HCT116 (cell line): Measurements from ENCODE around the gene RPL29. TPM values are rescaled to one million over a fixed set of nuclear protein-coding genes. Genes with fewer than 3 reads are reported as not detected.

ENCODE experiments used
- ATAC-seq: fragments of 200-7000 bp; cut with Tn5 transposase; 2 replicates; pipeline ENCODE4 v1.9.1; 2020; ENCODE audit warnings: mild to moderate bottlenecking, moderate library complexity
- BruUV-seq: library from RNA; stranded (reverse); fragments of 400-500 nt; replicated peaks from 2 replicates; lab custom pipeline; 2021; lab: Mats Ljungman, UMichigan
- CTCF ChIA-PET: fragments of 300-600 bp; sonication (Branson Sonifier 250); formaldehyde crosslinking; loops from one replicate; lab custom pipeline; 2021; ENCODE audit warnings: antibody characterized with exemption; lab: Charles Lee
- POLR2A ChIA-PET: fragments of 300-600, 350-600 bp; sonication (Branson Sonifier 250); formaldehyde crosslinking; loops from one replicate; lab custom pipeline; 2021; ENCODE audit warnings: antibody characterized with exemption; lab: Charles Lee
- RAD21 ChIA-PET, 2 experiments: fragments of 300-600 bp; sonication (Branson Sonifier 250); formaldehyde crosslinking; loops; one replicate each; lab custom pipeline; 2023; ENCODE audit warnings: low total read pairs in 2 of 2; ENCODE audit not compliant: uncharacterized antibody in 2 of 2, unreplicated experiment in 2 of 2, low non-redundant PET in 1 of 2; lab: Charles Lee
- DNase-seq: peaks from one replicate; pipeline ENCODE4 v3.0.0-alpha.2; 2010; ENCODE audit warnings: low read depth, low spot score
- H2AFZ ChIP-seq: fragments of 200-600 bp; shearing (Covaris generic), sonication (generic); 2 replicates; pipeline ENCODE4 v1.6.1; 2017; ENCODE audit warnings: low read depth, mixed run types, mixed read lengths, antibody characterized with exemption, low read length; ENCODE audit not compliant: poor library complexity, severe bottlenecking
- H3K27ac ChIP-seq: 2 replicates; pipeline ENCODE4 v1.5.1; 2012; ENCODE audit warnings: low read depth, low read length
- H3K27me3 ChIP-seq: fragments of 200-600 bp; sonication (generic); 2 replicates; pipeline ENCODE4 v1.6.1; 2016; ENCODE audit warnings: mixed run types, low read length, mixed read lengths; ENCODE audit not compliant: insufficient read depth
- H3K36me3 ChIP-seq, 2 experiments: fragments of 200-500 bp in 1 of 2; fragments of 200-600 bp in 1 of 2; sonication (Bioruptor generic) in 1 of 2; sonication (generic) in 1 of 2; 2 replicates each; pipeline versions ENCODE4 v1.5.1 to v1.6.1; 2014 to 2016; ENCODE audit warnings: low read length in 2 of 2, inconsistent platforms in 1 of 2, mixed read lengths in 1 of 2, mixed run types in 1 of 2; ENCODE audit not compliant: insufficient read depth in 2 of 2, control insufficient read depth in 1 of 2
- H3K4me1 ChIP-seq, 2 experiments: fragments of 200-600 bp in 1 of 2; sonication (generic) in 1 of 2; 2 replicates each; pipeline versions ENCODE4 v1.5.1 to v1.6.1; 2012 to 2017; ENCODE audit warnings: low read length in 2 of 2, inconsistent platforms in 1 of 2, mild to moderate bottlenecking in 1 of 2, mixed read lengths in 1 of 2, mixed run types in 1 of 2, moderate library complexity in 1 of 2; ENCODE audit not compliant: insufficient read depth in 2 of 2, control insufficient read depth in 1 of 2
- H3K4me2 ChIP-seq: fragments of 200-600 bp; sonication (generic); 2 replicates; pipeline ENCODE4 v1.6.1; 2017; ENCODE audit warnings: mixed run types, low read length, mixed read lengths
- H3K4me3 ChIP-seq, 2 experiments: fragments of 200-600 bp in 1 of 2; sonication (generic) in 1 of 2; replicated peaks in 1 of 2; 2 replicates each; pipeline ENCODE4 v1.5.1; 2011 to 2016; ENCODE audit warnings: low read length in 2 of 2, control low read depth in 1 of 2, low read depth in 1 of 2, mild to moderate bottlenecking in 1 of 2, mixed read lengths in 1 of 2, mixed run types in 1 of 2
- H3K79me2 ChIP-seq: fragments of 200-600 bp; sonication (generic); 2 replicates; pipeline ENCODE4 v1.6.1; 2017; ENCODE audit warnings: mild to moderate bottlenecking, mixed run types, low read length, moderate library complexity, mixed read lengths; ENCODE audit not compliant: insufficient read depth
- H3K9ac ChIP-seq: fragments of 200-600 bp; sonication (generic); 2 replicates; pipeline ENCODE4 v1.6.1; 2016; ENCODE audit warnings: low read length, mixed read lengths
- H3K9me2 ChIP-seq: fragments of 200-600 bp; sonication (generic), shearing (Covaris generic); 2 replicates; pipeline ENCODE4 v1.6.1; 2017; ENCODE audit warnings: mixed run types, mild to moderate bottlenecking, moderate library complexity; ENCODE audit not compliant: insufficient read depth
- H3K9me3 ChIP-seq, 2 experiments: fragments of 200-500 bp in 1 of 2; fragments of 200-600 bp in 1 of 2; sonication (Bioruptor generic) in 1 of 2; sonication (generic) in 1 of 2; 2 replicates each; pipeline ENCODE4 v1.6.1; 2014 to 2017; ENCODE audit warnings: low read length in 2 of 2, mixed read lengths in 2 of 2, inconsistent platforms in 1 of 2, low read depth in 1 of 2, mild to moderate bottlenecking in 1 of 2, mixed run types in 1 of 2, moderate library complexity in 1 of 2; ENCODE audit not compliant: control insufficient read depth in 1 of 2, insufficient read depth in 1 of 2
- H4K20me1 ChIP-seq: fragments of 200-600 bp; sonication (generic), shearing (Covaris generic); 2 replicates; pipeline ENCODE4 v1.6.1; 2017; ENCODE audit warnings: mixed run types, mild to moderate bottlenecking, moderate library complexity; ENCODE audit not compliant: insufficient read depth
- CBX3 ChIP-seq: IDR thresholded peaks from 2 replicates; pipeline ENCODE4 v1.6.1; 2012; ENCODE audit warnings: low read depth
- EGR1 ChIP-seq: IDR thresholded peaks from 2 replicates; pipeline ENCODE4 v1.6.1; 2012; ENCODE audit warnings: low read depth
- EZH2 ChIP-seq: fragments of 200-600 bp; sonication (generic); IDR thresholded peaks from 2 replicates; pipeline ENCODE4 v1.6.1; 2017; ENCODE audit warnings: antibody characterized with exemption, mixed run types
- EZH2phosphoT487 ChIP-seq: fragments of 200-600 bp; IDR thresholded peaks from 2 replicates; pipeline ENCODE4 v1.6.1; 2018; ENCODE audit warnings: antibody characterized with exemption, borderline replicate concordance
- FOSL1 ChIP-seq: IDR thresholded peaks from 2 replicates; pipeline ENCODE4 v1.6.1; 2012; ENCODE audit warnings: low read depth
- JUND ChIP-seq: IDR thresholded peaks from 2 replicates; pipeline ENCODE4 v1.6.1; 2012
- POLR2A ChIP-seq: IDR thresholded peaks from 2 replicates; pipeline ENCODE4 v1.7.0; 2011; ENCODE audit warnings: borderline replicate concordance; ENCODE audit not compliant: insufficient read depth, insufficient read length; ENCODE audit errors: extremely low read depth
- POLR2AphosphoS5 ChIP-seq: IDR thresholded peaks from 2 replicates; pipeline ENCODE4 v1.6.1; 2011; ENCODE audit warnings: mild to moderate bottlenecking, low read depth, low read length, moderate library complexity
- SP1 ChIP-seq: IDR thresholded peaks from 2 replicates; pipeline ENCODE4 v1.6.1; 2012; ENCODE audit warnings: low read depth
- SRF ChIP-seq: IDR thresholded peaks from 2 replicates; pipeline ENCODE4 v1.6.1; 2012; ENCODE audit warnings: low read depth
- YY1 ChIP-seq: IDR thresholded peaks from 2 replicates; pipeline ENCODE4 v1.6.1; 2011; ENCODE audit warnings: low read length, low read depth, moderate library complexity, mild to moderate bottlenecking; ENCODE audit not compliant: insufficient replicate concordance; ENCODE audit errors: extremely low read depth
- ZFX ChIP-seq: fragments of 450-650 bp; IDR thresholded peaks from 2 replicates; pipeline ENCODE4 v1.6.1; 2017
- intact Hi-C: fragments of 100-400 bp; cut with micrococcal nuclease; formaldehyde crosslinking; loops from 2 replicates; pipeline ENCODE4 v1.10.0; 2022
- total RNA-seq: library from RNA; stranded (reverse); gene quantifications from one replicate; pipeline ENCODE4 v1.2.1, GENCODE V29; 2021; ENCODE audit not compliant: unreplicated experiment
- TF ChIP-seq, protein P1 (sequence below): IDR thresholded peaks from 2 replicates; pipeline ENCODE4 v1.6.1; 2012
- TF ChIP-seq, protein P2 (sequence below): IDR thresholded peaks from 2 replicates; pipeline ENCODE4 v1.6.1; 2012
- TF ChIP-seq, protein P3 (sequence below): IDR thresholded peaks from 2 replicates; pipeline ENCODE4 v1.6.1; 2012; ENCODE audit warnings: low read depth
- TF ChIP-seq, protein P4 (sequence below), 3 experiments: fragments of 200-600 bp in 1 of 3; sonication (generic) in 1 of 3; IDR thresholded peaks in 2 of 3; conservative IDR thresholded peaks in 1 of 3; 2 replicates each; pipeline ENCODE4 v1.5.1; 2012 to 2017; ENCODE audit warnings: low read depth in 2 of 3, low read length in 2 of 3, antibody characterized with exemption in 1 of 3, borderline replicate concordance in 1 of 3, control low read depth in 1 of 3, mild to moderate bottlenecking in 1 of 3, mixed read lengths in 1 of 3, mixed run types in 1 of 3, moderate library complexity in 1 of 3; ENCODE audit not compliant: insufficient read depth in 1 of 3

The RPL29 gene
- total RNA-seq, 1 experiment from 2014 or later, result 1,880 TPM

DNA sequence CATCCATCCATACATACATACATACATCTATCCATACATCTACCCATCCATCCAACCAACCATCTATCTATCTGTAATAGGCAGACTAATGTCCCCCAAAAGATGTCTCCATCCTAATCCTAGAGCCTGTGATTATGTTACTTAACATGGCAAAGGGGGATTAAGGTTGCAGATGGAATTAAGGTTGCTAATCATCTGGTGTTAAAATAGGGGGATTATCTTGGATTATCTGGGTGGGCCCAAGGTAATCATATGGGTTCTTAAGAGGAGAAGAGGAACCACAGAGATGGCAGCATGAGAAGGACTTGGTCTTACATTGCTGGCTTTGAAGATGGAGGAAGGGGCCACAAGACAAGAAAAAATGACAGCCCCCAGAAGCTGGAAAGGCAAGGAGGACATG lies 14.7 kb upstream of the RPL29 start:
- H3K9ac ChIP-seq, result no peak overlapping the region
- no peak overlapping the region for H3K4me3 ChIP-seq
- peaks cover 3 to 13% of the 10 kb centered on the region in 2 experiments; a peak in 3 of 4 replicates for H3K4me1 ChIP-seq
- no TSS peak for BruUV-seq
- DNase-seq, result no peak
- H3K9me3 ChIP-seq, result no peaks in the 10 kb centered on the region
- no peaks in the 10 kb centered on the region for H3K79me2 ChIP-seq
- H3K27me3 ChIP-seq, result no peaks in the 10 kb centered on the region
- POLR2A ChIA-PET, result interaction anchor here (2.4 kb wide), 1 partner anchor 14 kb away, joined by 11 read pairs; the partner anchor contains the start of gene RPL29
- H3K27ac ChIP-seq, result no peak overlapping the region
- H3K4me2 ChIP-seq, result no peak overlapping the region
- H3K36me3 ChIP-seq, result no peaks in the 10 kb centered on the region
- H4K20me1 ChIP-seq, result no peaks in the 10 kb centered on the region
- no peak overlapping the region for H2AFZ ChIP-seq
- intact Hi-C loops, result no loop called here
- no peaks in the 10 kb centered on the region for H3K9me2 ChIP-seq
- RAD21 ChIA-PET, result no interaction called here
- CTCF ChIA-PET, result no interaction called here
- no peak for ATAC-seq
- TF ChIP-seq JUND, result no peak
- TF ChIP-seq, all 23 proteins: peak for 0

DNA sequence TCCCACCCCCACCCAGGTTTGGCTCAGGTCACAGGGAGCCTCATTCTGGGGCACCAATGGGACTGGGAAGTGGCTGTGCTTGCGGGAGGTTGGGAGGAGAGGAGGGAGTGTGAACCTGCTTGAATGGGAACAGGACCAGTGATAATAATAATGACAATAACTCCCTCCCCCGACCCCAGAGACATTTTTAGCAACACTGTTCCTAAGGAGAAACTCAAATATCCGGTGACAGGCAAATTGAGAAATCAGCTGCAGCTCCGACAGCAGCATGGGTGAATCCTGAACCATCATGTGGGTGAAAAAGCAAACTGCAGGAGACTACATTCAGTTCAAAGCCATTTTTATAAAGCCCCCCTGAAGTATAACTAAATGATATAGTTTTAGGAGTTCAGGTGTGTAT lies 11.6 kb upstream of the RPL29 start:
- no peaks in the 10 kb centered on the region for H3K36me3 ChIP-seq
- POLR2A ChIA-PET, result no interaction called here
- RAD21 ChIA-PET, result interaction anchor here in 1 of 2 experiments (0.8 kb wide), 1 partner anchor 210 kb away, joined by 3 read pairs; no protein-coding TSS in a partner anchor
- DNase-seq (no peak), ATAC-seq (no peak)
- intact Hi-C loops, result no loop called here
- CTCF ChIA-PET, result no interaction called here
- no peak overlapping the region for H3K27ac ChIP-seq
- H2AFZ ChIP-seq, result no peak overlapping the region
- peaks cover 4 to 12% of the 10 kb centered on the region in 2 experiments; a peak in 3 of 4 replicates for H3K4me1 ChIP-seq
- no peaks in the 10 kb centered on the region for H3K27me3 ChIP-seq
- H3K79me2 ChIP-seq, result no peaks in the 10 kb centered on the region
- no peak overlapping the region for H3K9ac ChIP-seq
- H3K4me2 ChIP-seq, result no peak overlapping the region
- H4K20me1 ChIP-seq, result no peaks in the 10 kb centered on the region
- no peaks in the 10 kb centered on the region for H3K9me3 ChIP-seq
- no TSS peak for BruUV-seq
- no peaks in the 10 kb centered on the region for H3K9me2 ChIP-seq
- H3K4me3 ChIP-seq, result no peak overlapping the region
- no peak for TF ChIP-seq CBX3
- no peak for TF ChIP-seq EZH2
- no peak for TF ChIP-seq POLR2AphosphoS5
- TF ChIP-seq SP1, result no peak
- TF ChIP-seq POLR2A, result no peak
- TF ChIP-seq, protein P1, sequence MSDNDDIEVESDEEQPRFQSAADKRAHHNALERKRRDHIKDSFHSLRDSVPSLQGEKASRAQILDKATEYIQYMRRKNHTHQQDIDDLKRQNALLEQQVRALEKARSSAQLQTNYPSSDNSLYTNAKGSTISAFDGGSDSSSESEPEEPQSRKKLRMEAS, result no peak
- TF ChIP-seq ZFX, result no peak
- TF ChIP-seq, protein P2, sequence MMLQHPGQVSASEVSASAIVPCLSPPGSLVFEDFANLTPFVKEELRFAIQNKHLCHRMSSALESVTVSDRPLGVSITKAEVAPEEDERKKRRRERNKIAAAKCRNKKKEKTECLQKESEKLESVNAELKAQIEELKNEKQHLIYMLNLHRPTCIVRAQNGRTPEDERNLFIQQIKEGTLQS, result no peak
- TF ChIP-seq, protein P3, sequence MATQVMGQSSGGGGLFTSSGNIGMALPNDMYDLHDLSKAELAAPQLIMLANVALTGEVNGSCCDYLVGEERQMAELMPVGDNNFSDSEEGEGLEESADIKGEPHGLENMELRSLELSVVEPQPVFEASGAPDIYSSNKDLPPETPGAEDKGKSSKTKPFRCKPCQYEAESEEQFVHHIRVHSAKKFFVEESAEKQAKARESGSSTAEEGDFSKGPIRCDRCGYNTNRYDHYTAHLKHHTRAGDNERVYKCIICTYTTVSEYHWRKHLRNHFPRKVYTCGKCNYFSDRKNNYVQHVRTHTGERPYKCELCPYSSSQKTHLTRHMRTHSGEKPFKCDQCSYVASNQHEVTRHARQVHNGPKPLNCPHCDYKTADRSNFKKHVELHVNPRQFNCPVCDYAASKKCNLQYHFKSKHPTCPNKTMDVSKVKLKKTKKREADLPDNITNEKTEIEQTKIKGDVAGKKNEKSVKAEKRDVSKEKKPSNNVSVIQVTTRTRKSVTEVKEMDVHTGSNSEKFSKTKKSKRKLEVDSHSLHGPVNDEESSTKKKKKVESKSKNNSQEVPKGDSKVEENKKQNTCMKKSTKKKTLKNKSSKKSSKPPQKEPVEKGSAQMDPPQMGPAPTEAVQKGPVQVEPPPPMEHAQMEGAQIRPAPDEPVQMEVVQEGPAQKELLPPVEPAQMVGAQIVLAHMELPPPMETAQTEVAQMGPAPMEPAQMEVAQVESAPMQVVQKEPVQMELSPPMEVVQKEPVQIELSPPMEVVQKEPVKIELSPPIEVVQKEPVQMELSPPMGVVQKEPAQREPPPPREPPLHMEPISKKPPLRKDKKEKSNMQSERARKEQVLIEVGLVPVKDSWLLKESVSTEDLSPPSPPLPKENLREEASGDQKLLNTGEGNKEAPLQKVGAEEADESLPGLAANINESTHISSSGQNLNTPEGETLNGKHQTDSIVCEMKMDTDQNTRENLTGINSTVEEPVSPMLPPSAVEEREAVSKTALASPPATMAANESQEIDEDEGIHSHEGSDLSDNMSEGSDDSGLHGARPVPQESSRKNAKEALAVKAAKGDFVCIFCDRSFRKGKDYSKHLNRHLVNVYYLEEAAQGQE, result no peak
- no peak for TF ChIP-seq SRF
- TF ChIP-seq, protein P4, sequence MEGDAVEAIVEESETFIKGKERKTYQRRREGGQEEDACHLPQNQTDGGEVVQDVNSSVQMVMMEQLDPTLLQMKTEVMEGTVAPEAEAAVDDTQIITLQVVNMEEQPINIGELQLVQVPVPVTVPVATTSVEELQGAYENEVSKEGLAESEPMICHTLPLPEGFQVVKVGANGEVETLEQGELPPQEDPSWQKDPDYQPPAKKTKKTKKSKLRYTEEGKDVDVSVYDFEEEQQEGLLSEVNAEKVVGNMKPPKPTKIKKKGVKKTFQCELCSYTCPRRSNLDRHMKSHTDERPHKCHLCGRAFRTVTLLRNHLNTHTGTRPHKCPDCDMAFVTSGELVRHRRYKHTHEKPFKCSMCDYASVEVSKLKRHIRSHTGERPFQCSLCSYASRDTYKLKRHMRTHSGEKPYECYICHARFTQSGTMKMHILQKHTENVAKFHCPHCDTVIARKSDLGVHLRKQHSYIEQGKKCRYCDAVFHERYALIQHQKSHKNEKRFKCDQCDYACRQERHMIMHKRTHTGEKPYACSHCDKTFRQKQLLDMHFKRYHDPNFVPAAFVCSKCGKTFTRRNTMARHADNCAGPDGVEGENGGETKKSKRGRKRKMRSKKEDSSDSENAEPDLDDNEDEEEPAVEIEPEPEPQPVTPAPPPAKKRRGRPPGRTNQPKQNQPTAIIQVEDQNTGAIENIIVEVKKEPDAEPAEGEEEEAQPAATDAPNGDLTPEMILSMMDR (IDR thresholded peaks at IDR 0.05 in 2 of 3, conservative IDR thresholded peaks at IDR 0.05 in 1 of 3; ENCODE audit: borderline replicate concordance in 1 of 3, insufficient read depth in 1 of 3, low read depth in 2 of 3, low read length in 2 of 3), result no peak
- TF ChIP-seq YY1, result no peak
- no peak for TF ChIP-seq JUND
- no peak for TF ChIP-seq EZH2phosphoT487
- no peak for TF ChIP-seq FOSL1
- no peak for TF ChIP-seq EGR1
